Measurements from ENCODE around the gene NLRP5.
"Not testable (repeated sequence)": the region's sequence is repeated elsewhere in the genome, so short reads cannot be mapped to it uniquely, and the experiment has no call there.

The NLRP5 gene

GRCh38 chr19:56098731-56099568, 112.4 kb downstream of the NLRP5 start:
- no peak for DNase-seq (ENCODE audit: low read depth in 2 of 2)

GRCh38 chr19:56099638-56100539, 113.3 kb downstream of the NLRP5 start:
- no peak for DNase-seq (ENCODE audit: low read depth in 2 of 2)

GRCh38 chr19:56101095-56101494, 114.5 kb downstream of the NLRP5 start:
- DNase-seq (ENCODE audit: low read depth in 2 of 2) = no peak

GRCh38 chr19:56101746-56102535, 115.4 kb downstream of the NLRP5 start:
- no peak for DNase-seq (ENCODE audit: low read depth in 2 of 2)

- DNase-seq (ENCODE audit: low read depth in 2 of 2) = no peak
These were observed 116.5 kb downstream of the NLRP5 start for GRCh38 chr19:56103027-56103614.

- DNase-seq (ENCODE audit: low read depth in 2 of 2) = no peak
These were observed 117.8 kb downstream of the NLRP5 start for GRCh38 chr19:56104423-56104822.

GRCh38 chr19:56105090-56105701, 118.6 kb downstream of the NLRP5 start:
- DNase-seq (ENCODE audit: low read depth in 2 of 2) = peak; percentile 12 to 24

GRCh38 chr19:56105831-56106396, 119.3 kb downstream of the NLRP5 start:
- DNase-seq (ENCODE audit: low read depth in 2 of 2) = not testable (repeated sequence)

GRCh38 chr19:56106397-56106849, 119.8 kb downstream of the NLRP5 start:
- DNase-seq (ENCODE audit: low read depth in 2 of 2) = no peak

- DNase-seq (ENCODE audit: low read depth in 2 of 2) = no peak
These were observed 120.4 kb downstream of the NLRP5 start for GRCh38 chr19:56106993-56107392.

- DNase-seq (ENCODE audit: low read depth in 2 of 2) = no peak
These were observed 121.2 kb downstream of the NLRP5 start for GRCh38 chr19:56107626-56108351.

GRCh38 chr19:56108447-56109195, 122.0 kb downstream of the NLRP5 start:
- DNase-seq (ENCODE audit: low read depth in 2 of 2) = no peak

GRCh38 chr19:56109226-56109625, 122.7 kb downstream of the NLRP5 start:
- no peak for DNase-seq (ENCODE audit: low read depth in 2 of 2)

- DNase-seq (ENCODE audit: low read depth in 2 of 2) = no peak
These were observed 124.2 kb downstream of the NLRP5 start for GRCh38 chr19:56110515-56111448.
